Liver (tissue), 9 donors: ENCODE measurements around the gene RFC3. TPM values are rescaled to one million over a fixed set of nuclear protein-coding genes. Genes with fewer than 3 reads are reported as not detected.

Source experiments
- DNase-seq: peaks from one replicate; pipeline ENCODE4 v3.0.0-alpha.2; 2017; ENCODE audit warnings: low spot score
- H3K27ac ChIP-seq, 2 donors: one replicate each; pipeline ENCODE4 v1.7.0; 2013; ENCODE audit warnings: inconsistent platforms in 2 of 2, low read length in 2 of 2, control low read depth in 1 of 2, low read depth in 1 of 2, mild to moderate bottlenecking in 1 of 2
- H3K27me3 ChIP-seq, 4 donors: one replicate each; pipeline versions ENCODE4 v1.6.1 to v1.7.0; 2013; ENCODE audit warnings: low read length in 3 of 4, inconsistent platforms in 1 of 4, mild to moderate bottlenecking in 1 of 4, moderate library complexity in 1 of 4; ENCODE audit not compliant: control insufficient read depth in 4 of 4, insufficient read depth in 4 of 4
- H3K36me3 ChIP-seq, 4 donors: one replicate each; pipeline versions ENCODE4 v1.6.1 to v1.7.0; 2013; ENCODE audit warnings: low read length in 3 of 4, mild to moderate bottlenecking in 3 of 4, low read depth in 1 of 4, moderate library complexity in 1 of 4; ENCODE audit not compliant: control insufficient read depth in 4 of 4, insufficient read depth in 3 of 4
- H3K4me1 ChIP-seq, 4 donors: one replicate each; pipeline versions ENCODE4 v1.6.1 to v1.7.0; 2013; ENCODE audit warnings: low read length in 3 of 4, mild to moderate bottlenecking in 3 of 4, moderate library complexity in 1 of 4; ENCODE audit not compliant: control insufficient read depth in 4 of 4, insufficient read depth in 4 of 4
- H3K4me3 ChIP-seq, 3 donors: one replicate each; pipeline versions ENCODE4 v1.6.1 to v1.7.0; 2013; ENCODE audit warnings: low read length in 3 of 3, control low read depth in 1 of 3, low read depth in 1 of 3, mild to moderate bottlenecking in 1 of 3
- H3K9ac ChIP-seq, 2 donors: one replicate each; pipeline ENCODE4 v1.7.0; 2013; ENCODE audit warnings: low read length in 2 of 2, mild to moderate bottlenecking in 2 of 2, moderate library complexity in 2 of 2, control low read depth in 1 of 2, low read depth in 1 of 2
- H3K9me3 ChIP-seq, 4 donors: one replicate each; pipeline versions ENCODE4 v1.6.1 to v1.7.0; 2013; ENCODE audit warnings: low read length in 3 of 4; ENCODE audit not compliant: control insufficient read depth in 4 of 4
- ATF3 ChIP-seq: IDR thresholded peaks from 2 replicates; pipeline ENCODE4 v1.6.1; 2016; ENCODE audit warnings: antibody characterized with exemption
- CTCF ChIP-seq: fragments of 150-350 bp; IDR thresholded peaks from 2 replicates; pipeline ENCODE4 v1.5.1; 2017; ENCODE audit warnings: improper control_type of control experiment, low read depth, low read length; ENCODE audit not compliant: missing input control
- EGR1 ChIP-seq, 2 donors: IDR thresholded peaks; 2 replicates each; pipeline ENCODE4 v1.6.1; 2016 to 2018; ENCODE audit warnings: antibody characterized with exemption in 2 of 2, low read depth in 2 of 2
- FOXA1 ChIP-seq: IDR thresholded peaks from 2 replicates; pipeline ENCODE4 v1.6.1; 2016; ENCODE audit warnings: antibody characterized with exemption
- FOXA2 ChIP-seq: IDR thresholded peaks from 2 replicates; pipeline ENCODE4 v1.6.1; 2016; ENCODE audit warnings: antibody characterized with exemption
- GABPA ChIP-seq, 2 donors: IDR thresholded peaks in 1 of 2; conservative IDR thresholded peaks in 1 of 2; 2 replicates each; pipeline ENCODE4 v1.6.1; 2016; ENCODE audit warnings: antibody characterized with exemption in 2 of 2, mild to moderate bottlenecking in 1 of 2, moderate library complexity in 1 of 2
- HNF4A ChIP-seq, 2 donors: conservative IDR thresholded peaks; 2 replicates each; pipeline ENCODE4 v1.6.1; 2016; ENCODE audit warnings: antibody characterized with exemption in 2 of 2, mild to moderate bottlenecking in 2 of 2
- HNF4G ChIP-seq: IDR thresholded peaks from 2 replicates; pipeline ENCODE4 v1.6.1; 2016; ENCODE audit warnings: antibody characterized with exemption
- JUND ChIP-seq, 2 donors: IDR thresholded peaks; 2 replicates each; pipeline ENCODE4 v1.6.1; 2016; ENCODE audit warnings: antibody characterized with exemption in 2 of 2
- NR2F2 ChIP-seq: IDR thresholded peaks from 2 replicates; pipeline ENCODE4 v1.6.1; 2016; ENCODE audit warnings: antibody characterized with exemption
- RAD21 ChIP-seq, 2 donors: IDR thresholded peaks; 2 replicates each; pipeline ENCODE4 v1.6.1; 2016; ENCODE audit warnings: antibody characterized with exemption in 2 of 2, mild to moderate bottlenecking in 2 of 2
- RXRA ChIP-seq, 2 donors: IDR thresholded peaks; 2 replicates each; pipeline ENCODE4 v1.6.1; 2017 to 2018; ENCODE audit warnings: antibody characterized with exemption in 2 of 2, mild to moderate bottlenecking in 1 of 2
- SP1 ChIP-seq: IDR thresholded peaks from 2 replicates; pipeline ENCODE4 v1.6.1; 2018; ENCODE audit warnings: antibody characterized with exemption, mild to moderate bottlenecking
- TAF1 ChIP-seq: conservative IDR thresholded peaks from 2 replicates; pipeline ENCODE4 v1.6.1; 2016; ENCODE audit warnings: antibody characterized with exemption, mild to moderate bottlenecking
- YY1 ChIP-seq: IDR thresholded peaks from 2 replicates; pipeline ENCODE4 v1.6.1; 2016; ENCODE audit warnings: antibody characterized with exemption, mild to moderate bottlenecking
- ZBTB33 ChIP-seq: IDR thresholded peaks from 2 replicates; pipeline ENCODE4 v1.6.1; 2016; ENCODE audit warnings: antibody characterized with exemption
- WGBS: extraction: QIAGEN DNeasy Blood & Tissue Kit; methylation state at CpG from one replicate; pipeline ENCODE4 v1.1.7; 2013; 5-methylcytosine and 5-hydroxymethylcytosine counted together
- polyA plus RNA-seq, 2 donors: library from polyadenylated mRNA; stranded (reverse) in 1 of 2; unstranded in 1 of 2; fragments of 200-250 nt in 1 of 2; fragments of >200 nt in 1 of 2; fragmentation: Nextera tagmentation in 1 of 2; extraction: Ambion mirVana in 1 of 2; gene quantifications; one replicate each; pipeline versions ENCODE4 v1.2.1 to v1.2.3, GENCODE V29; 2013 to 2015
- total RNA-seq, 2 donors: library from RNA; depleted of rRNA; stranded (reverse); fragments of >200 nt; gene quantifications; one replicate each; pipeline ENCODE4 v1.2.3, GENCODE V29; 2014
- TF ChIP-seq, protein P1 (sequence below): IDR thresholded peaks from 2 replicates; pipeline ENCODE4 v1.6.1; 2016; ENCODE audit warnings: antibody characterized with exemption, mild to moderate bottlenecking
- donor health status: healthy.
- donor health status: healthy.
- donor health status: healthy.
- donor health status: healthy.
- donor health status: healthy.

The RFC3 gene
- total and polyA plus RNA-seq, 4 donors: 1.9 to 19.1 (median 3.0) TPM

- no peak for DNase-seq
- H3K36me3 ChIP-seq: no peaks in the 10 kb centered on the region
- H3K4me1 ChIP-seq: no peaks in the 10 kb centered on the region
- H3K27ac ChIP-seq: no peak overlapping the region
- H3K9ac ChIP-seq: no peak overlapping the region
- no peaks in the 10 kb centered on the region for H3K27me3 ChIP-seq
- no peak overlapping the region for H3K4me3 ChIP-seq
- TF ChIP-seq NR2F2 (no peak), GABPA (IDR thresholded peaks at IDR 0.05 in 1 of 2, conservative IDR thresholded peaks at IDR 0.05 in 1 of 2) (no peak), RAD21 (IDR thresholded peaks at IDR 0.05) (no peak), CTCF (no peak), YY1 (no peak), RXRA (IDR thresholded peaks at IDR 0.05) (no peak), TAF1 (no peak), SP1 (no peak), HNF4G (no peak), FOXA2 (no peak), ZBTB33 (no peak), HNF4A (conservative IDR thresholded peaks at IDR 0.05) (no peak), FOXA1 (no peak), JUND (IDR thresholded peaks at IDR 0.05) (no peak), ATF3 (no peak), EGR1 (IDR thresholded peaks at IDR 0.05; ENCODE audit: low read depth in 2 of 2) (no peak)
- TF ChIP-seq, protein P1, sequence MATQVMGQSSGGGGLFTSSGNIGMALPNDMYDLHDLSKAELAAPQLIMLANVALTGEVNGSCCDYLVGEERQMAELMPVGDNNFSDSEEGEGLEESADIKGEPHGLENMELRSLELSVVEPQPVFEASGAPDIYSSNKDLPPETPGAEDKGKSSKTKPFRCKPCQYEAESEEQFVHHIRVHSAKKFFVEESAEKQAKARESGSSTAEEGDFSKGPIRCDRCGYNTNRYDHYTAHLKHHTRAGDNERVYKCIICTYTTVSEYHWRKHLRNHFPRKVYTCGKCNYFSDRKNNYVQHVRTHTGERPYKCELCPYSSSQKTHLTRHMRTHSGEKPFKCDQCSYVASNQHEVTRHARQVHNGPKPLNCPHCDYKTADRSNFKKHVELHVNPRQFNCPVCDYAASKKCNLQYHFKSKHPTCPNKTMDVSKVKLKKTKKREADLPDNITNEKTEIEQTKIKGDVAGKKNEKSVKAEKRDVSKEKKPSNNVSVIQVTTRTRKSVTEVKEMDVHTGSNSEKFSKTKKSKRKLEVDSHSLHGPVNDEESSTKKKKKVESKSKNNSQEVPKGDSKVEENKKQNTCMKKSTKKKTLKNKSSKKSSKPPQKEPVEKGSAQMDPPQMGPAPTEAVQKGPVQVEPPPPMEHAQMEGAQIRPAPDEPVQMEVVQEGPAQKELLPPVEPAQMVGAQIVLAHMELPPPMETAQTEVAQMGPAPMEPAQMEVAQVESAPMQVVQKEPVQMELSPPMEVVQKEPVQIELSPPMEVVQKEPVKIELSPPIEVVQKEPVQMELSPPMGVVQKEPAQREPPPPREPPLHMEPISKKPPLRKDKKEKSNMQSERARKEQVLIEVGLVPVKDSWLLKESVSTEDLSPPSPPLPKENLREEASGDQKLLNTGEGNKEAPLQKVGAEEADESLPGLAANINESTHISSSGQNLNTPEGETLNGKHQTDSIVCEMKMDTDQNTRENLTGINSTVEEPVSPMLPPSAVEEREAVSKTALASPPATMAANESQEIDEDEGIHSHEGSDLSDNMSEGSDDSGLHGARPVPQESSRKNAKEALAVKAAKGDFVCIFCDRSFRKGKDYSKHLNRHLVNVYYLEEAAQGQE: no peak
- H3K9me3 ChIP-seq: no peaks in the 10 kb centered on the region
Observed at GRCh38 chr13:33793726-33794125, 24.2 kb upstream of the RFC3 start.

DNA sequence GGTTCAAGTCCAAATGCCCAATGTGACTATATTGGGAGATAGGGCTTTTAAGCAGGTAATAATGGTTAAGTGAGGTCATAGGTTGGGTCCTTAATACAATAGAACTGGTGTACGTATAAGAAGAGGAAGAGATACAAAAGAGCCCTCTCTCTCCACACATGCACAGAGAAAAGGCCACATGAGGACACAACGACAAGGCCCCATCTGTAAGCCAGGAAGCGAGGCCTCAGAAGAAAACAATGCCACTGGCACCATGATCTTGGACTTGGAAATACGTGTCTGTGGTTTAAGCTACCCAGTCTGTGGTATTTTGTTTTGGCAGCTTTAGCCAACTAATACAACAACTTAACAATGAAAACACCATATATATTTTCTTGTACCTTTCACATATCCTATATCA lies 23.4 kb upstream of the RFC3 start:
- Histone ChIP-seq H3K4me3 (no peak overlapping the region), H3K27me3 (no peaks in the 10 kb centered on the region), H3K27ac (no peak overlapping the region), H3K36me3 (no peaks in the 10 kb centered on the region), H3K4me1 (no peaks in the 10 kb centered on the region), H3K9ac (no peak overlapping the region), H3K9me3 (no peaks in the 10 kb centered on the region)
- no peak for DNase-seq
- 74% methylated on average over 4 of the region's 4 CpGs for WGBS
- TF ChIP-seq NR2F2: no peak
- TF ChIP-seq TAF1: no peak
- no peak for TF ChIP-seq RXRA (IDR thresholded peaks at IDR 0.05)
- TF ChIP-seq, protein P1: no peak
- TF ChIP-seq GABPA (IDR thresholded peaks at IDR 0.05 in 1 of 2, conservative IDR thresholded peaks at IDR 0.05 in 1 of 2): no peak
- TF ChIP-seq ZBTB33: no peak
- no peak for TF ChIP-seq HNF4G
- no peak for TF ChIP-seq CTCF
